Neural progenitor cell (in vitro differentiated cells): ENCODE results near the gene EPHA1. TPM values are rescaled to one million over a fixed set of nuclear protein-coding genes. Genes with fewer than 3 reads are reported as not detected.

Experiments
- DNase-seq: peaks from one replicate; pipeline ENCODE4 v3.0.0-alpha.2; 2016; ENCODE audit warnings: low spot score
- H2AFZ ChIP-seq: fragments of 200-600 bp; sonication (generic); replicated peaks from 2 replicates; pipeline ENCODE4 v1.6.1; 2016; ENCODE audit warnings: antibody characterized with exemption
- H3F3A ChIP-seq: fragments of 200-600 bp; sonication (generic); 2 replicates; pipeline ENCODE4 v1.6.1; 2016; ENCODE audit warnings: antibody characterized with exemption, low read depth
- H3K27ac ChIP-seq: fragments of 200-600 bp; sonication (generic); 2 replicates; pipeline ENCODE4 v1.5.1; 2016; ENCODE audit warnings: mild to moderate bottlenecking
- H3K27me3 ChIP-seq: fragments of 200-600 bp; sonication (generic); 2 replicates; pipeline ENCODE4 v1.6.1; 2016; ENCODE audit warnings: mild to moderate bottlenecking, moderate library complexity
- H3K36me3 ChIP-seq: fragments of 200-600 bp; sonication (generic); 2 replicates; pipeline ENCODE4 v1.5.1; 2016
- H3K4me1 ChIP-seq: fragments of 200-600 bp; sonication (generic); 2 replicates; pipeline ENCODE4 v1.6.1; 2016; ENCODE audit warnings: mixed run types
- H3K4me2 ChIP-seq: fragments of 200-600 bp; sonication (generic); 2 replicates; pipeline ENCODE4 v1.6.1; 2016
- H3K4me3 ChIP-seq: fragments of 200-600 bp; sonication (generic); 2 replicates; pipeline ENCODE4 v1.5.1; 2016
- H3K79me2 ChIP-seq: fragments of 200-600 bp; sonication (generic); 2 replicates; pipeline ENCODE4 v1.6.1; 2016; ENCODE audit warnings: low read depth
- H3K9ac ChIP-seq: fragments of 200-600 bp; sonication (generic); 2 replicates; pipeline ENCODE4 v1.6.1; 2016
- H3K9me3 ChIP-seq: fragments of 200-600 bp; sonication (generic); 2 replicates; pipeline ENCODE4 v1.5.1; 2016; ENCODE audit warnings: low read depth
- H4K20me1 ChIP-seq: fragments of 200-600 bp; sonication (generic); 2 replicates; pipeline ENCODE4 v1.6.1; 2016; ENCODE audit warnings: low read depth
- H3K27ac Mint-ChIP-seq: 3 replicates; pipeline ENCODE4 v1.8.0; 2021; ENCODE audit warnings: mixed read lengths
- H3K27me3 Mint-ChIP-seq: 2 replicates; pipeline ENCODE4 v1.8.0; 2022; ENCODE audit warnings: low read depth, mild to moderate bottlenecking, inconsistent platforms, moderate library complexity, mixed read lengths; ENCODE audit not compliant: insufficient read depth
- H3K36me3 Mint-ChIP-seq: 3 replicates; pipeline ENCODE4 v1.8.0; 2021; ENCODE audit warnings: mixed read lengths
- H3K4me1 Mint-ChIP-seq: 3 replicates; pipeline ENCODE4 v1.8.0; 2021; ENCODE audit warnings: mixed read lengths
- H3K4me3 Mint-ChIP-seq: 3 replicates; pipeline ENCODE4 v1.8.0; 2021; ENCODE audit warnings: mild to moderate bottlenecking, moderate library complexity, mixed read lengths
- H3K9me3 Mint-ChIP-seq: 3 replicates; pipeline ENCODE4 v1.8.0; 2020; ENCODE audit warnings: mixed read lengths
- CTCF ChIP-seq: fragments of 200-600 bp; sonication (generic); IDR thresholded peaks from 2 replicates; pipeline ENCODE4 v1.5.1; 2017; ENCODE audit warnings: antibody characterized with exemption, mild to moderate bottlenecking
- EZH2 ChIP-seq: fragments of 200-600 bp; sonication (generic); IDR thresholded peaks from 2 replicates; pipeline ENCODE4 v1.6.1; 2017; ENCODE audit warnings: antibody characterized with exemption, mild to moderate bottlenecking, moderate library complexity
- EZH2phosphoT487 ChIP-seq: fragments of 200-600 bp; sonication (generic); IDR thresholded peaks from 2 replicates; pipeline ENCODE4 v1.6.1; 2017; ENCODE audit warnings: antibody characterized with exemption
- microRNA-seq: library from miRNA; unstranded; fragments of <30 nt; microRNA quantifications from one replicate; pipeline ENCODE4, GENCODE V29; 2016
- small RNA-seq: library from RNA; depleted of rRNA; stranded (forward); fragments of <200 nt; gene quantifications from one replicate; pipeline ENCODE3, GENCODE V24; 2015
- total RNA-seq: library from RNA; depleted of rRNA; stranded (reverse); fragments of >200 nt; gene quantifications from 2 replicates; pipeline ENCODE4 v1.2.3, GENCODE V29; 2015; ENCODE audit warnings: low replicate concordance

The EPHA1 gene
- total RNA-seq, 1 donor from 2014 or later, result 4.1 TPM

- Mint-ChIP-seq H3K36me3 (no peaks in the 10 kb centered on the region), H3K27me3 (peaks cover 21% of the 10 kb centered on the region), H3K4me1 (peaks cover 5% of the 10 kb centered on the region), H3K9me3 (peaks cover 4% of the 10 kb centered on the region), H3K27ac (no peak overlapping the region), H3K4me3 (peak overlapping the region; percentile 65)
- H3K27me3 ChIP-seq, result peaks cover 31% of the 10 kb centered on the region
- peak; percentile 88 for DNase-seq
- H3K4me3 ChIP-seq, result peak overlapping the region; percentile 32
- H3K9me3 ChIP-seq, result no peaks in the 10 kb centered on the region
- no peaks in the 10 kb centered on the region for H3K36me3 ChIP-seq
- TF ChIP-seq EZH2phosphoT487 (no peak), EZH2 (peak; percentile 48), CTCF (peak; percentile 55)
- peak overlapping the region; percentile 68 for H3K4me2 ChIP-seq
- H3K79me2 ChIP-seq, result no peaks in the 10 kb centered on the region
- no peak overlapping the region for H3K27ac ChIP-seq
- H4K20me1 ChIP-seq, result no peaks in the 10 kb centered on the region
- no peak overlapping the region for H3K9ac ChIP-seq
- H2AFZ ChIP-seq, result peak overlapping the region; percentile 94
- H3F3A ChIP-seq, result peaks cover 16% of the 10 kb centered on the region
- H3K4me1 ChIP-seq, result peaks cover 4% of the 10 kb centered on the region
Observed at GRCh38 chr7:143345428-143345900, 63.2 kb downstream of the EPHA1 start.

GRCh38 chr7:143343596-143343995 is 65.1 kb downstream of the EPHA1 start:
- Mint-ChIP-seq H3K4me1 (peaks cover 5% of the 10 kb centered on the region), H3K9me3 (peaks cover 4% of the 10 kb centered on the region), H3K27me3 (peaks cover 15% of the 10 kb centered on the region), H3K4me3 (no peak overlapping the region), H3K27ac (no peak overlapping the region), H3K36me3 (no peaks in the 10 kb centered on the region)
- H3K4me3 ChIP-seq, result no peak overlapping the region
- H3K27ac ChIP-seq, result no peak overlapping the region
- H4K20me1 ChIP-seq, result no peaks in the 10 kb centered on the region
- H2AFZ ChIP-seq, result no peak overlapping the region
- H3K4me2 ChIP-seq, result no peak overlapping the region
- no peak for TF ChIP-seq CTCF
- H3F3A ChIP-seq, result peaks cover 16% of the 10 kb centered on the region
- no peaks in the 10 kb centered on the region for H3K36me3 ChIP-seq
- no peaks in the 10 kb centered on the region for H3K9me3 ChIP-seq
- no peak for DNase-seq
- peaks cover 31% of the 10 kb centered on the region for H3K27me3 ChIP-seq
- H3K79me2 ChIP-seq, result no peaks in the 10 kb centered on the region
- no peak overlapping the region for H3K9ac ChIP-seq
- peaks cover 4% of the 10 kb centered on the region for H3K4me1 ChIP-seq

DNA sequence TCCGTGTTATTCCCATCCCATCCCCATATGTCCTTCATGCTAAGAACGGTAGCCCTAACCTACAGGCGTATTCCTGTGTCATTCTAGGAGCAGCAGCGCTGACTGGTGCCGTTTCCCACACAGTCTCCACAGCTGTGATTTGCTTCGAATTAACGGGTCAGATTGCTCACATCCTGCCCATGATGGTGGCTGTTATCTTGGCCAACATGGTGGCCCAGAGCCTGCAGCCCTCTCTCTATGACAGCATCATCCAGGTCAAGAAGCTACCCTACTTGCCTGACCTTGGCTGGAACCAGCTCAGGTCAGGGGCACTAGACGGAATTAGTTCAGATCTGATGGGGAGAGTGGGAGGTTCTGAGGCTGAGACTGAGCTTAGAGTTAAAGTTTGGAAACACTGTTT is 66.8 kb downstream of the EPHA1 start:
- H3K9me3 ChIP-seq, result no peaks in the 10 kb centered on the region
- peaks cover 16% of the 10 kb centered on the region for H3F3A ChIP-seq
- no peaks in the 10 kb centered on the region for H3K36me3 ChIP-seq
- H3K27ac Mint-ChIP-seq, result no peak overlapping the region
- H3K4me3 Mint-ChIP-seq, result no peak overlapping the region
- TF ChIP-seq CTCF (no peak), EZH2phosphoT487 (no peak), EZH2 (no peak)
- H3K9me3 Mint-ChIP-seq, result peaks cover 1% of the 10 kb centered on the region
- no peak overlapping the region for H3K9ac ChIP-seq
- DNase-seq, result no peak
- no peak overlapping the region for H3K4me3 ChIP-seq
- H4K20me1 ChIP-seq, result no peaks in the 10 kb centered on the region
- peaks cover 4% of the 10 kb centered on the region for H3K4me1 ChIP-seq
- H3K79me2 ChIP-seq, result no peaks in the 10 kb centered on the region
- H3K27me3 ChIP-seq, result peaks cover 22% of the 10 kb centered on the region
- peaks cover 15% of the 10 kb centered on the region for H3K27me3 Mint-ChIP-seq
- peaks cover 5% of the 10 kb centered on the region for H3K4me1 Mint-ChIP-seq
- H2AFZ ChIP-seq, result no peak overlapping the region
- H3K4me2 ChIP-seq, result no peak overlapping the region
- H3K36me3 Mint-ChIP-seq, result no peaks in the 10 kb centered on the region
- H3K27ac ChIP-seq, result no peak overlapping the region

Small RNA genes within 50 kb of the gene (microRNA-seq; reads per million reads assigned to microRNA genes)
- gene MIR6892, result not detected

Small RNA genes within 50 kb of the gene (small RNA-seq; reads per million reads assigned to genes)
- 0.52 reads per million, percentile 56 among the genes with 10 or more reads in this experiment for gene MIR6892

Other genes with a start within 250 kb of the EPHA1 start
- gene TAS2R39, start 225.4 kb downstream of the EPHA1 start, total RNA-seq, result not detected in 2 replicates
- gene TAS2R40, start 186.8 kb downstream of the EPHA1 start, total RNA-seq, result not detected in 2 replicates
- gene GSTK1, start 145.4 kb downstream of the EPHA1 start, total RNA-seq, result 45.3 and 61.6 TPM in 2 replicates
- 0.94 and 5.4 TPM in 2 replicates for gene TMEM139, start 123.9 kb downstream of the EPHA1 start, total RNA-seq
- gene CASP2, start 120.5 kb downstream of the EPHA1 start, total RNA-seq, result 21.0 and 39.8 TPM in 2 replicates
- gene CLCN1, start 92.7 kb downstream of the EPHA1 start, total RNA-seq, result not detected in 2 replicates
- gene FAM131B, start 46.1 kb downstream of the EPHA1 start, total RNA-seq, result 20.1 and 46.5 TPM in 2 replicates
- gene ZYX, start 27.5 kb downstream of the EPHA1 start, total RNA-seq, result 5.2 and 21.5 TPM in 2 replicates
- not detected in 2 replicates for gene TAS2R60, start 34.6 kb upstream of the EPHA1 start, total RNA-seq
- gene TAS2R41, start 69.0 kb upstream of the EPHA1 start, total RNA-seq, result not detected in 2 replicates
- gene CTAGE15, start 162.9 kb upstream of the EPHA1 start, total RNA-seq, result 0.19 and 0.50 TPM in 2 replicates
- gene TCAF2, start 212.1 kb upstream of the EPHA1 start, total RNA-seq, result 0.03 and 0.22 TPM in 2 replicates